SKM-1 (cell line): Measurements from ENCODE around the gene MARS2.
"Not testable (repeated sequence)": the region's sequence is repeated elsewhere in the genome, so short reads cannot be mapped to it uniquely, and the experiment has no call there.

Source experiments
- DNase-seq: peaks from one replicate; lab custom pipeline; 2025; ENCODE audit not compliant: unreplicated experiment; lab: John Stamatoyannopoulos, UW

MARS2 gene

GRCh38 chr2:197705121-197705911 is at the start of gene MARS2:
Gene MARS2, plus strand, starts transcription at chr2:197705369. Its CDS starts 37 bp downstream, at chr2:197705406.
- peak; percentile 74 for DNase-seq

GRCh38 chr2:197657562-197657961 is 47.6 kb upstream of the MARS2 start:
- DNase-seq: no peak

GRCh38 chr2:197661626-197662025 is 43.5 kb upstream of the MARS2 start:
- no peak for DNase-seq

GRCh38 chr2:197666277-197666676 is 38.9 kb upstream of the MARS2 start:
- no peak for DNase-seq

- no peak for DNase-seq
Measured at GRCh38 chr2:197668296-197668695, 36.9 kb upstream of the MARS2 start.

GRCh38 chr2:197669077-197669476 is 36.1 kb upstream of the MARS2 start:
- no peak for DNase-seq

GRCh38 chr2:197672371-197672893 is 32.7 kb upstream of the MARS2 start:
- DNase-seq: no peak

GRCh38 chr2:197673106-197673505 is 32.1 kb upstream of the MARS2 start:
- no peak for DNase-seq

- DNase-seq: no peak
Measured at GRCh38 chr2:197673606-197674005, 31.6 kb upstream of the MARS2 start.

- DNase-seq: no peak
Measured at GRCh38 chr2:197674060-197674459, 31.1 kb upstream of the MARS2 start.

- no peak for DNase-seq
Measured at GRCh38 chr2:197674591-197674990, 30.6 kb upstream of the MARS2 start.

GRCh38 chr2:197675246-197675645 is 29.9 kb upstream of the MARS2 start, which contains the start of gene RFTN2:
Gene RFTN2, minus strand, starts transcription at chr2:197675587. Its CDS starts 129 bp downstream, at chr2:197675458.
- no peak for DNase-seq

- DNase-seq: no peak
Measured at GRCh38 chr2:197675711-197676188, 29.4 kb upstream of the MARS2 start.

GRCh38 chr2:197677056-197677455 is 28.1 kb upstream of the MARS2 start:
- no peak for DNase-seq

- no peak for DNase-seq
Measured at GRCh38 chr2:197677483-197677882, 27.7 kb upstream of the MARS2 start.

- DNase-seq: not testable (repeated sequence)
Measured at GRCh38 chr2:197695206-197695605, 10.0 kb upstream of the MARS2 start.

GRCh38 chr2:197695971-197696370 is 9.2 kb upstream of the MARS2 start:
- not testable (repeated sequence) for DNase-seq

- not testable (repeated sequence) for DNase-seq
Measured at GRCh38 chr2:197696571-197696970, 8.6 kb upstream of the MARS2 start.

- not testable (repeated sequence) for DNase-seq
Measured at GRCh38 chr2:197699724-197700123, 5.4 kb upstream of the MARS2 start.

- no peak for DNase-seq
Measured at GRCh38 chr2:197700960-197701359, 4.2 kb upstream of the MARS2 start.

GRCh38 chr2:197704434-197705120 is 592 bp upstream of the MARS2 start:
- DNase-seq: no peak
